GM23338 (cell line): Measurements from ENCODE around the gene COL2A1. TPM values are rescaled to one million over a fixed set of nuclear protein-coding genes. Genes with fewer than 3 reads are reported as not detected.

ENCODE experiments used
- ETS1 ChIP-seq: IDR thresholded peaks from 2 replicates; pipeline ENCODE4 v1.6.1; 2016; ENCODE audit warnings: antibody characterized with exemption
- EZH2phosphoT487 ChIP-seq: fragments of 200-600 bp; sonication (generic); IDR thresholded peaks from one replicate; pipeline ENCODE4 v1.8.1; 2018; ENCODE audit warnings: antibody characterized with exemption; ENCODE audit not compliant: unreplicated experiment
- POLR2AphosphoS5 ChIP-seq: IDR thresholded peaks from 2 replicates; pipeline ENCODE4 v1.6.1; 2016; ENCODE audit warnings: antibody characterized with exemption, low read depth
- REST ChIP-seq: IDR thresholded peaks from one replicate; pipeline ENCODE4 v1.6.1; 2018; ENCODE audit warnings: antibody characterized with exemption; ENCODE audit not compliant: unreplicated experiment
- STAT1 ChIP-seq: IDR thresholded peaks from one replicate; pipeline ENCODE4 v1.6.1; 2016; ENCODE audit warnings: antibody characterized with exemption; ENCODE audit not compliant: unreplicated experiment
- ZNF114 ChIP-seq: fragments of 250-450 bp; sonication (Bioruptor Pico); IDR thresholded peaks from 2 replicates; pipeline ENCODE4 v1.5.0; 2020; ENCODE audit warnings: mild to moderate bottlenecking, moderate library complexity
- ZNF331 ChIP-seq: fragments of 250-450 bp; sonication (Bioruptor Pico); IDR thresholded peaks from 2 replicates; pipeline ENCODE4 v1.5.0; 2020; ENCODE audit warnings: low read depth, mild to moderate bottlenecking, moderate library complexity
- ZNF462 ChIP-seq: fragments of 250-450 bp; sonication (Bioruptor Pico); IDR thresholded peaks from 2 replicates; pipeline ENCODE4 v1.5.0; 2020; ENCODE audit warnings: mild to moderate bottlenecking, moderate library complexity
- polyA plus RNA-seq: library from polyadenylated mRNA; unstranded; fragments of >200 nt; fragmentation: Nextera tagmentation; extraction: Ambion mirVana; gene quantifications from 2 replicates; pipeline ENCODE4 v1.2.1, GENCODE V29; 2016
- total RNA-seq: library from RNA; depleted of rRNA; stranded (reverse); fragments of >200 nt; shearing (Covaris generic); gene quantifications from 2 replicates; pipeline ENCODE4 v1.2.3, GENCODE V29; 2014

COL2A1 gene
- total and polyA plus RNA-seq, 2 experiments from 2014 or later, result 7.0 to 24.6 TPM

GRCh38 chr12:48033451-48033850 lies 29.2 kb upstream of the COL2A1 start (continued):
- TF ChIP-seq ZNF462 (CRISPR knock-in tag) (no peak), EZH2phosphoT487 (no peak), ETS1 (no peak), STAT1 (no peak), ZNF331 (CRISPR knock-in tag) (no peak), ZNF114 (CRISPR knock-in tag) (no peak), POLR2AphosphoS5 (no peak), REST (no peak)
